ENCODE measurements around the gene HLA-DOB. TPM values are rescaled to one million over a fixed set of nuclear protein-coding genes. Genes with fewer than 3 reads are reported as not detected.
A peak's percentile ranks its signal among the peaks of the same experiment; 100 is the strongest.

Gene HLA-DOB
- under 1 TPM in 2 of 3 donors, not detected in 1; 0.58 to 0.62 TPM for polyA plus RNA-seq

DNA sequence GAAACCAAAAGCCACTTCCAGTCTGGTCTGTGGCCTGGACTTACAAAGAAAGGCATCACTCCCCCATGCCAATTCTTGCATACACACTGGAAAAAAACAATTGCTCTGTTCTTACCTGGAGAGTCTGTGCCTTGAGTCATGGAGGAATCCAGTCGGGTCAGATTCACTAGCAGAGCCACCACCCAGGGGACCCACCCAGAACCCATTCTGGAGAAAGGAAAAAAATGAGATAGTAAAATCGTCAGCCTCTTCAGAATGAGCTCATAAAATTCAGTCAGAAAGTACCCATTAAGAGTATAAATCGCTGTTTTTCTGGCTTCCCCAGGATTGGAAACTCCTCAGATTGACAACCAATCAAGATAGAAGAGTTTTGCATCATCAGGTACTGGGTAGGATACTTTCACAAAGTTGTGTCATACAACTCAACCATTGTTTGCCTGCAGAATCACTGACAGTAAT, at the start of gene HLA-DOB:
Gene HLA-DOB (minus strand): TSS at position 257 of the 459 bp plus-strand sequence. CDS start 51 bp downstream, at position 206.
- H3K27ac ChIP-seq (ENCODE audit: low read depth, low read length), result no peak within 1 kb of the TSS
- 53 to 71% (median 57%) methylated on average over 3 of the region's 3 CpGs for WGBS, 3 donors

DNA sequence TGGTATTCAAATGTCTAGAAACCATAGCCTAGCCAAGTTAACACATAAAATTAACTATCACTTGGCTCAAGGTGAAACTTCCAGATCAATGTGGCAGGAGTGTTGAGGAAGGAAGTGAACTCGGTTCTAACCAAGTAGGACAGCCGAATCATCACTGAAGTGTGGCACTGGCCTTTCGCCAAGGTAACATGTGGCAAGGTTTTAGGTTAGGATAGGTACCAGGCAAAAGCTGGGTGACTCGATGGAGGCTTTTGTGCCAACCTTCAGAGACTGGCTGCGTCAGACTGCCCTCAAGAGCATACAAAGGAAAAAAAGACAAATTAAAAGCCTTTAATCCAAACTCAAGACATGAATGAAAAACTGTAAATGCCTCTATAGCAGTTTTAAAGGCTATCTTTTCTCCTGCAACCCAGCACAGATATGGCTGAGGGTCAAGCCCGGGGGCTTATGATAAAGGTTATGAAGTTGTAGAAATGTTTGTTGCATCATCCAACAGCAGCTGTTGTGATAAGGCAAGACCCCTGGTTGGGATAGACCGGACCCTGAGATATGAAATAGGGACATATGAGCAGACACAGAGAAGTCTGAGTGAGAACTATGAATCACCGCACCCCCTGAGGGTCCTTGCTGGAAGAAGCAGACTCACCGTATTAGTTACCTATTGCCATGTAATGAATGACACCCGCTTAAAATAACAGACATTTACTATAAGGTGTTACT, 49.1 kb upstream of the HLA-DOB start:
- no peak overlapping the region for H3K27ac ChIP-seq (ENCODE audit: low read depth, low read length)
- 67 to 72% (median 72%) methylated on average over 10 of the region's 10 CpGs for WGBS, 3 donors

DNA sequence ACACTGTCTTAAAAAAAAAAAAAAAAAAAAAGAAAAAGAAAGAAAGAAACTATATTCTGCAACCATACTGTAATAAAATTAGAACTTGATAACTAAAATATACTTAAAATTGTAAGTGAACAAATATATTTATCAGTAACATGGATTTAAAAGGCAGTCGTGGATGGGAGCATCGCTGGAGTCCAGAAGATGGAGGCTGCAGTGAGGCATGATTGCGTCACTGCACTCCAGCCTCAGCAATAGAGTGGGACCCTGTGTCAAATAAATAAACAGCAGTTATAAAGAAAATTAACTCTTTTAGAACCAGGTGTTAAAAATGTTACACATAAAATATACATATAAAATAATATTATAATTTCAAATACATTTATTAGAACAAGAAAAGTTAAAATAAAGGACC, 45.9 kb upstream of the HLA-DOB start:
- 76 to 89% (median 86%) methylated on average over 3 of the region's 3 CpGs for WGBS, 3 donors
- H3K27ac ChIP-seq (ENCODE audit: low read depth, low read length), result no peak overlapping the region

DNA sequence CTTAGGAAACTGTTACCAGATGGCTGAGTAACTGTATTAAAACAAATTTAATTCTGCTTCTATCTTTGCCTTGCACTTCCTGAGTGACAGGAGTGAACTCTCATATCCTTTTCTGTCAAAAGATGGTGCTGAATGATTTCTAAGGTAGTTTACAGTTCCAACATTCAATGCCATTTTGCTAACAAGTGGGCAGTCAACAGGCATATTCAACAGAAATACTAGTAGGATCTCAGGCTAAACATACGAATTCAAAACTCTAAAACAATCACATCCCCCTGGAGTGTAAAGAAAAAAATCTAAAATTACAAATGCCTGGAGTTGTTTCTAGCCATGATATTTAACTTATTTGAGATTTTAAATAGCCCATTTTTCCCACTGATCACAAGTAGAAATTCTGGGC, 43.9 kb upstream of the HLA-DOB start:
- 76 to 82% (median 79%) methylated on average over 1 of the region's 1 CpG for WGBS, 3 donors
- no peak overlapping the region for H3K27ac ChIP-seq (ENCODE audit: low read depth, low read length)

DNA sequence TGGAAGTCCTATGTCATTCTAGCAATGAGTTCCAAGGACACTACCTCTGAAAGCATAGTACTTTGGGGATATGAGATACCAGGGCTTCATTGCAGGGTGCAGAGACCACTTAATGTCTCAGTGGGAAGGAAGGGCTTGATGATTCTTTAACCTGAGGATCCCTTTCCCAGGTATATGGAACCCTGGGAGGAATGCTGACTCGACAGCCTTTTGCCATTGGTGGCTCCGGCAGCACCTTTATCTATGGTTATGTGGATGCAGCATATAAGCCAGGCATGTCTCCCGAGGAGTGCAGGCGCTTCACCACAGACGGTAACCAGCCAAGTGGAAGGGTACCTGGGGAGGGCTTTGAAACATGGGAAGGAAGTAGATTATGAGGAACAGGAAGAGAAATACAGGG, 41.4 kb upstream of the HLA-DOB start:
- 81 to 87% (median 87%) methylated on average over 5 of the region's 5 CpGs for WGBS, 3 donors
- H3K27ac ChIP-seq (ENCODE audit: low read depth, low read length), result no peak overlapping the region

DNA sequence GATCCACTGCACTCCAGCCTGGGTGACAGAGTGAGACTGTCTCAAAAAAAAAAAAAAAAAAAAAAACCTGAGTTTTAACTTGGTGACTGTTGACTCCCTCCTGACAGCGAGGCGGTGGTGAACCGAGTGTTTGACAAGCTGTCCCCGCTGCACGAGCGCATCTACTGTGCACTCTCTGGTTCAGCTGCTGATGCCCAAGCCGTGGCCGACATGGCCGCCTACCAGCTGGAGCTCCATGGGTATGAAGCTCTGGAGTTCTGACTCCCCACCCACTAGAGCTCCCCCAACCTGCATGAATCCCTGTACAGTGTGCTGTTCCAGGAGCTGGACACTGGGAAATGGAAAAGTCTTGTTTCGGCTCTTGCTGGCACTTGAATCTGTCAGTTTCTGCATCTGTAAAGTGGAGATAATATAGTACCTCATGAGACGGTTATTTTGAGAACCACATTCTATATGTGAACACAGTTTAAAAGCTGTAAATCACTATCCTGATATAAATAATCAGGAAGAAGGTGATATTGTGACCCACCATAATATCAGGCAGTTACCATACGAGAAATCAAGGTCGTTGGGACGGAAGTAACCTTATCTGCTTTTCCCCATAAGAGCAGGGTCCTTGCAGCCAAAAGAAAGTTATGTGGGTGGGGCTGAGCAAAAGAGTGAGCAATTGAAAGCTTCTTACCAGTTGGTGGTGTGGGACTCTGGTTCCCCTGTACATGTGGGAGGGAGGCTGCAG, 40.5 kb upstream of the HLA-DOB start:
- WGBS, 3 donors, result 75 to 88% (median 81%) methylated on average over 14 of the region's 14 CpGs
- H3K27ac ChIP-seq (ENCODE audit: low read depth, low read length), result no peak overlapping the region

DNA sequence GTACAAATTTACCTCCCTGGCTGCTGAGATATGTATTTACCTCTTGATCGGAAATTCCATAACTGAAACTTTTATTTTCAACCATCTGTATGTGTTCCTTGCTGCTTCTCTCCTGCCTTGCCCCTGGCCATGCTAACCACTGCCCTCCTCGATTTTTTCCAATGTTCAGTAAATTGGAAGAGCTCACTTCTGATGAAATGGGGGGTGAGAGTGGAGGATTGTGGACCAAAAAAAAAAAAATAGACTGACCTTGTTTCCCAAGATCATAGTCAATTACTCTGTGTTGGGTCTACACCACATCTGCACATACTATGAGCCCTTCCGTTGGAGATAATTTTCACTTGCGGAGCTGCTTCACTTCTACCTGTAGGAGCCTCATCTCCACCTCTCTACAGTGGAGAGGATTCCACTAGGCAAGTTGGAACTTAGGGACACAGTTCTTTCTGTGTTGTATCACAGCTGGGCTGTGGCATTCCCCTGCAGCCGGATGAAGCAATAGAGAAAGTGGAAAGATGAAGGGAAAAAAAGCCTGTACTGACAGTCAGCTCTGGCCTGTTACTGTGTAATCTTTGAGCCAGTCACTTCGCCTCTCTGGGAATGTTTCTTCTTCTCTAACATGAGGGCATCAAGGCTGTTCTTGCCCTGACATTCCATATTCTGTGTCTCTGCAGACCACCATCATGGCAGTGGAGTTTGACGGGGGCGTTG, 38.8 kb upstream of the HLA-DOB start:
- H3K27ac ChIP-seq (ENCODE audit: low read depth, low read length), result no peak overlapping the region

DNA sequence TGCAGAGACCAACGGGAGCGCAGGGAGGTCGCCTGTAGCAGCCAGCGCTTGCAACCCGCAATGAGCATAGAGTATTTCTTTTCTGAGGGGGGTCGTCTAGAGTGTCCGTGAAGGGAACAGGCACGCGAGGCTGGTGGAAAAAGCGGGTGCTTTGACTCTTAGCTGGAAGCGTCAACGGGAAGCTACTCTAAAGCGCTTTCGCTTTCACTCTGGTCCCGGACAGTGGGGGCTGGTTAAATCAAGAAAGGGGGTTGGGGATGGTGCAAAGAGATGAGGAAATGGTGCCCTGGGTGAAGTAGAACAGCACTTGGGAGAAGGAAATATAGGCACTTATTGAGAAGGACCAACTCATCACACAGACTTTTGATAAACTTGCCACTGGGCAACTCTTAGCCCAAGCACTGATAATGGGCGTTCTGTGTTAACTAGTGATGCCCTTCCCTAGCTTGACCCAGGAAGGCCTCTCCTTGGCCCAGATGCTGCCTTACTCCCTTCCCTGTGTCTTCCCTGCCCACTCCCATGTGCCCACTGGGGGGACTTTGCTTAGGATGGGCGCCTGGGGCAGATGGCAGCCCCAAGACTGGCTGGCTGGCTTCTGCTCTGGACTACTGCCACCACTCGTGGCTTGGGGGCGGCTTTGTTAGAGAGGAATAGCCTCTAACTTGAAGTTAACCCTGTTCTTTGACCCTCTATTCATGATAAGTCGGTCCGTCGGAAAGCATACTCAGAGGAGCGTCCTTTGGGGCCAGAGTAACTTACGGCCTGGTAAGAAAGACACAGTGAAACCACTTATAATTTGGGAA, 37.8 kb upstream of the HLA-DOB start:
- 4 to 19% (median 5%) methylated on average over 24 of the region's 24 CpGs for WGBS, 3 donors
- H3K27ac ChIP-seq (ENCODE audit: low read depth, low read length), result peak overlapping the region; percentile 19

More for the DNA sequence above, 38.8 kb upstream of the HLA-DOB start:
- WGBS, 3 donors, result 81 to 86% (median 84%) methylated on average over 8 of the region's 8 CpGs

DNA sequence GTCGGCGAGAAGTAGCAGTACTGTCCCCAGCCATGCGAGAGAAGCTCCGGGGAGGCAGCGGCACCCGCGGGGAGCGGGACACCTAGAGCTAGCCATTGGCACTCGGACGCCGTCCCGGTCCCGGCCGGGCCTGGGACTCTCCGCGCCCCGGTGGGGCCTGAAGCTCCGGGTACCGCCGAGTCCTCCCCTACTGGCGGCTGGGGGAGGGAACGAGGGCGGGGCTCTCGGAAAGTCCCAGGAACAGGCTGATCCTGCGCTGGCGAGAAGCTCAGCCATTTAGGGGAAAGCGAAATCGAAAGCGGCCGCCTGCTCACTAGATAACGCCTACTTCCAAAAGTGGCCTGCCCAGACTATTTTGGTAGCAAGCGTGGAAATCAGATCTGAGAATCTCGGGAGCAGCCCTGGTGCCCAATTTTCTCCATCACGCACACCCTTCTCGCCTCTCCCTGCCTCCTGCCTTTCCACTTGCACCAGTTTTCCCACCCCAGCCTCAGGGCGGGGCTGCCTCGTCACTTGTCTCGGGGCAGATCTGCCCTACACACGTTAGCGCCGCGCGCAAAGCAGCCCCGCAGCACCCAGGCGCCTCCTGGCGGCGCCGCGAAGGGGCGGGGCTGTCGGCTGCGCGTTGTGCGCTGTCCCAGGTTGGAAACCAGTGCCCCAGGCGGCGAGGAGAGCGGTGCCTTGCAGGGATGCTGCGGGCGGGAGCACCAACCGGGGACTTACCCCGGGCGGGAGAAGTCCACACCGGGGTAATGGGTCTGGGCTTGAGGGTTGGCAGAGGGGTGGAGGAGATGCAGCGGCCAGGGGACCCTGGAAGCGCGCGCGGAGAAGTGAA, 37.0 kb upstream of the HLA-DOB start, which contains the start of the genes PSMB9 and TAP1:
Gene PSMB9 (plus strand): TSS at position 652 of the 835 bp plus-strand sequence. CDS start 38 bp downstream, at position 690.
Gene TAP1 (minus strand): TSS at position 164 of the 835 bp plus-strand sequence. CDS start 68 bp downstream, at position 96.
- WGBS, 3 donors, result 0 to 1% (median 0%) methylated on average over 64 to 68 of the region's 68 CpGs
- peak within 1 kb of the TSS; percentile 98 for H3K27ac ChIP-seq (ENCODE audit: low read depth, low read length)

DNA sequence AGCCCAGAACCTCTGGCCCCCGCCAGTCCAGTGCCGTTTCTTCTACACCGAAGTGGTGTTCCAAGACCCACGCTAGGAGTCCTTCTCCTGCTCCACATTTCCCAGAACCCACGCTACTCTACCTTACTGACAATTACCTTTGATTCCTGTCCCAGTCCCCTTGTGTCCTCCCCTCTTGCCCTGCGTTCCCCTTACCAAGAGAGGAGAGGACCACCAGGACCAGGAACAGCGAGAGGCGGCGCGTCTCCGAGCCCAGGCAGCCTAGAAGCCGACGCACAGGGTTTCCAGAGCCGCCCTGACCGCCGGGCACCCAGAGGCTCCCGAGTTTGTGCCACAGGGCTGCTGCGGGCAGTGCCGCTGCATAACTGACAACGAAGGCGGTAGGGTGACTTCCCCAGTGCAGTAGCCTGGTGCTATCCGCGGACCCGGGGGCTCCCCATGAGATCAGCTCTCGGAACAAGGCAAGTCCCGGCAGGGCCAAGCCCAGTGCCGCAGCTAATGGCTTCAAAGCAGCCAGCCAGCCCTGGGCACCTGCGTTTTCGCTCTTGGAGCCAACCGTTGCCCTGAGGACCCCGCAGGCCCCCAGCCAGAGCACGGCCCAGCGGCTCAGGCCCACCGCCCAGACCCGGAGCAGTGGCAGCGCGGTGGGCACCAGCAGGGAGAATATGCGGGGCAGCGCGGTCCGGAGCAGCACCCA, 36.2 kb upstream of the HLA-DOB start:
- peak overlapping the region; percentile 98 for H3K27ac ChIP-seq (ENCODE audit: low read depth, low read length)
- WGBS, 3 donors, result 0% methylated on average over 40 to 41 of the region's 41 CpGs

DNA sequence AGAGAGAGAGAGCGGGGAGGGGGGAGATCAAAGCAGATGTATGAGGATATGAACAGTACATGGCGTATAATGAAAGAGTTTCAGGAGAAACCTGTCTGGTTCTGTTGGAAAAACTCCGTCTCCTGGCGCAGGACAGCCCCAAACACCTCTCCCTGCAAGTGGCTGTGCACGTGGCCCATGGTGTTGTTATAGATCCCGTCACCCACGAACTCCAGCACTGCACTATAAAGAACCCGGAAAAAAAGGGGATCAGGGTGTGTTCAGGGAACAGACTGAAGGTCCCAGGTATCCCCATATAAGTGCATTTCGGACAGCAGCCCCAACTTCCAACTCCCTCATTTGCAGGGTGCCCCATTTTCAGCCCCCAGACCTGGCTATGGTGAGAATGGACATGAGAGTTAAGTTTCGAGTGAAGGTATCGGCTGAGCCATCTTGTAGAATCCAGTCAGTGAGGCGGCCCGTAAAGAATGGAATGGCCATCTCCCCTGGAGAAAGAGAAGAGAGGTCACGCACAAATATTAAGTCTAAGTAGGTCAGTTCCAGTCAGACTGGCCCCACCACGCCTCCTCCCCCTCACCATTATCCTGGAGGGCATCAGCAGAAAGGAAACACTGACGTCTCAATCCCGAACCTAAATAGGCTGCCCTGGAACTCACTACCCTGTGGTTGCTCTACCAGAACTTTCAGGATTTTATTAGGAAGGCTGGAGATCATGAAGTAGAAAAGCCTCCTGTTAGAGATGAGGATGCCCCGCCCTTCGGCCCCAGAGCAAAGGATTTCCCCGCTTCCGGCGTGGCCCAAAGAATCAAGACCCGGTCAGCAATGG, 35.4 kb upstream of the HLA-DOB start:
- 45 to 51% (median 45%) methylated on average over 23 of the region's 23 CpGs for WGBS, 3 donors
- peak overlapping the region; percentile 98 for H3K27ac ChIP-seq (ENCODE audit: low read depth, low read length)

DNA sequence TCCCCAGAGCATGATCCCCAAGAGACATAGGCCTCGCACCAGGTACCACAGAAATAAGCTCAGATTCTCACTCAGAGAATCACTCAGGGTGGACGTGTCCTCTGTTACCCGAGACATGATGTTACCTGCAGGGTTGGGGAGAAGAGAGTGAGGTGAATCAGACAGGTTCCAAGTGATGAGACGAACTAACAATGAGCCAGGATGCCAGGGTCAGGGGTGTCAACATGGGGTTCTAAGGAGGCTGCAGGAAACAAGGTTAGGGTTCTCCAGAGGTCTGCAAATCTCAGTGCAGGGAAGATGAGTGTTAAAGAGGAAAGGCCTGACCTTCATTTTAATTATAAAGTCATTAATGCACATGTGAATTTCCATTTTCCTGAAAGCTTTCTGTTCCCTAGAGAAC, 34.2 kb upstream of the HLA-DOB start:
- no peak overlapping the region for H3K27ac ChIP-seq (ENCODE audit: low read depth, low read length)
- 83 to 94% (median 89%) methylated on average over 4 of the region's 4 CpGs for WGBS, 3 donors

DNA sequence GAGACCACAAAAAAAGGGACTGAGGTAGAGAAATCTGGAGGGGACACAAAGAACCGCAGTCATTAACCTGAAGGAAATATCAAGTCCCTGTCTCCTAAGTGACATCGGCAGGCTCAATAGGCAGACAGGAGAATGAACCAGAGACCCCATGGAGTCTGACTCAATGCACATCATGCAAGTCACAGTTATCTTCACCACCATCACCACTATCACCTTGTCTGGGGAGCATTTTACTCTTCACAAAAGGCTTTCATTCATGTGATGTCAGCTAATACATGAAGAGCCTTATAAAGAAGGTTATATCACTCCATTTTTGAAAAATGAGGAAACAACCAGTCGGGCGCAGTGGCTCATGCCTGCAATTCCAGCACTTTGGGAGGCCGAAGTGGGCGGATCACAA, 32.3 kb upstream of the HLA-DOB start:
- H3K27ac ChIP-seq (ENCODE audit: low read depth, low read length), result no peak overlapping the region
- 76 to 80% (median 78%) methylated on average over 6 of the region's 6 CpGs for WGBS, 3 donors

DNA sequence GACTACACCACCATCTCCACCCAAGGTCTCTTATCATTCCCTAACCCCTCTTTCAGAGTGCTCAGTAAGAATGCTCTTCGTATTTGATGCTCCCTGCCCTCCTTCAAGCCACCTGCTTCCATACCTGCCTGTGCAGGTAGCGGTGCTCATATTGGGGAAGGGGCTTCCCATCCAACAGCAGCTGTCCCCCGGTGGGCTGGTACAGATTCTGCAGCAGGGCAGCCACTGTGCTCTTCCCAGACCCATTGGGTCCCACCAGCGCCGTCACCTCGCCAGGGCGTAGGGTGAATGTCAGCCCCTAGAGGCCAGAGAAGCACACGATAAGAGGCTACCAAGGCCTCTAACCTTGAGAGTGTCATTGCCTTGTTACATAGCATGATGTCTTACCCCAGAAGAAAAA, 31.0 kb upstream of the HLA-DOB start:
- 90 to 91% (median 91%) methylated on average over 8 of the region's 8 CpGs for WGBS, 3 donors

DNA sequence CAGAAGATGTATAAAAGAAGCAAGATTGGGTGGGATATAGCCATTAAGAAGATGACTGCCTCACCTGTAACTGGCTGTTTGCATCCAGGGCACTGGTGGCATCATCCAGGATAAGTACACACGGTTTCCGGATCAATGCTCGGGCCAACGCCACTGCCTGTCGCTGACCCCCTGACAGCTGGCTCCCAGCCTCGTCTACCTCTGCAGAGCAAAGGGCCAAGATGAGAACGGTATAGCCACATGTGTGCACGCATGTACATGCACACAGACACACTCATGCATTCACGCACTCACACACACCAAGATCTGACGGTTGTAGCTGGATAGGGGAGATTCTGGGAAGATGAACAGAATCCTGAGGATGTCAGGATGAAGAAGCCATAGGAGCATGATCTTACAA, 30.2 kb upstream of the HLA-DOB start:
- H3K27ac ChIP-seq (ENCODE audit: low read depth, low read length), result no peak overlapping the region
- 88 to 93% (median 93%) methylated on average over 10 of the region's 10 CpGs for WGBS, 3 donors

More for the DNA sequence above, 31.0 kb upstream of the HLA-DOB start:
- H3K27ac ChIP-seq (ENCODE audit: low read depth, low read length), result no peak overlapping the region

DNA sequence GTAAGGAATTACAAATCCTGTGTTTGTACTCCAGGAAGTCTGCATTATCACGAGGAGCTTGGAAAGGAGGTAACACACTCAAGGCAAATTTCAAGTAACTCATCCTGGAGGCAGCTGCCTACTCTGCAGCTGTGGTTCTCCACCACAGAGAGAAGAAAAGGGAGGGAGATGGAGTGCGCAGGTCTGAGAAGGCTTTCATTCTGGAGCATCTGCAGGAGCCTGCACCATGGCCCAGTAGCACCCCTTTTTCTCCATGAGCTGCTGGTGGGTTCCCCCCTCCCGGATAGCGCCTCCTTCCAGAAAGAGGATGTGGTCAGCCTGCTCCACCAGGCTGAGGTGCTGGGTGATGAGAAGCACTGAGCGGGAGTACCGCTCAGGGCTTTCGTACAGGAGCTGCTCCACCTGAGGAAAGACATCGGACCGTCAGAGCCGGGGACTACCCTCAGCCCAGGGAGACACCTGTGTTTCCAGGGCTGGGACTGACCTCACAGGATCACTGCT, 28.6 kb upstream of the HLA-DOB start:
- no peak overlapping the region for H3K27ac ChIP-seq (ENCODE audit: low read depth, low read length)
- 40 to 74% (median 55%) methylated on average over 10 of the region's 10 CpGs for WGBS, 3 donors
